H1 (cell line): ENCODE results near the gene ELMO1. TPM values are rescaled to one million over a fixed set of nuclear protein-coding genes. Genes with fewer than 3 reads are reported as not detected.

Experiments
- CTCF ChIA-PET: fragments of 300-600 bp; sonication (Branson Sonifier 250); formaldehyde crosslinking; loops from one replicate; lab custom pipeline; 2021; ENCODE audit not compliant: partially characterized antibody; lab: Charles Lee
- POLR2A ChIA-PET: fragments of 300-600 bp; sonication (Branson Sonifier 250); formaldehyde crosslinking; loops from one replicate; lab custom pipeline; 2021; ENCODE audit warnings: inconsistent platforms; ENCODE audit not compliant: partially characterized antibody; lab: Charles Lee
- DNase-seq, 2 experiments: peaks; one replicate each; pipeline versions ENCODE4 v3.0.0 to v3.0.0-alpha.2; 2010 to 2022; ENCODE audit warnings: low spot score in 2 of 2, low read depth in 1 of 2, mixed read lengths in 1 of 2
- FAIRE-seq: peaks from 2 replicates; lab custom pipeline; 2011; peaks lifted over from hg19 to GRCh38; lab: Jason Lieb, UNC
- H2AFZ ChIP-seq: 2 replicates; pipeline ENCODE4 v1.8.1; 2012; ENCODE audit warnings: low read length, inconsistent platforms
- H2AK5ac ChIP-seq: 2 replicates; pipeline ENCODE4 v1.6.1; 2013; ENCODE audit warnings: low read depth, low read length
- H2BK120ac ChIP-seq: replicated peaks from 2 replicates; pipeline ENCODE3; 2013; ENCODE audit warnings: low read depth, low read length, inconsistent platforms
- H2BK12ac ChIP-seq: 2 replicates; pipeline ENCODE4 v1.6.1; 2013; ENCODE audit warnings: low read depth, low read length
- H2BK15ac ChIP-seq: 2 replicates; pipeline ENCODE4 v1.6.1; 2013; ENCODE audit warnings: low read length
- H2BK20ac ChIP-seq: 2 replicates; pipeline ENCODE4 v1.6.1; 2013; ENCODE audit warnings: low read length
- H2BK5ac ChIP-seq: 2 replicates; pipeline ENCODE4 v1.6.1; 2013; ENCODE audit warnings: low read depth, low read length
- H3K14ac ChIP-seq: 2 replicates; pipeline ENCODE4 v1.6.1; 2013; ENCODE audit warnings: inconsistent platforms; ENCODE audit not compliant: insufficient read length
- H3K18ac ChIP-seq: 2 replicates; pipeline ENCODE4 v1.6.1; 2013; ENCODE audit warnings: low read length; ENCODE audit errors: extremely low read depth
- H3K23ac ChIP-seq: 2 replicates; pipeline ENCODE4 v1.6.1; 2013; ENCODE audit warnings: inconsistent platforms; ENCODE audit not compliant: insufficient read length
- H3K23me2 ChIP-seq: 2 replicates; pipeline ENCODE4 v1.6.1; 2013; ENCODE audit warnings: low read depth, low read length
- H3K27ac ChIP-seq: 2 replicates; pipeline ENCODE4 v1.6.1; 2011; ENCODE audit warnings: low read depth, low read length, inconsistent platforms
- H3K27me3 ChIP-seq, 4 experiments: replicated peaks in 1 of 4; 1 replicate in 1 of 4; 2 replicates in 3 of 4; pipeline versions ENCODE4 v1.6.1 to v1.8.1; 2011 to 2013; ENCODE audit warnings: low read length in 3 of 4, mild to moderate bottlenecking in 3 of 4, inconsistent platforms in 2 of 4, mixed read lengths in 2 of 4, moderate library complexity in 1 of 4; ENCODE audit not compliant: control insufficient read depth in 3 of 4, insufficient read depth in 3 of 4; ENCODE audit errors: extremely low read depth in 1 of 4
- H3K36me3 ChIP-seq, 4 experiments: 2 replicates each; pipeline versions ENCODE4 v1.6.1 to v1.8.1; 2011 to 2013; ENCODE audit warnings: mild to moderate bottlenecking in 4 of 4, low read length in 3 of 4, moderate library complexity in 2 of 4, control low read depth in 1 of 4, inconsistent platforms in 1 of 4; ENCODE audit not compliant: insufficient read depth in 4 of 4, control insufficient read depth in 2 of 4
- H3K4ac ChIP-seq: replicated peaks from 2 replicates; pipeline ENCODE3; 2013; ENCODE audit warnings: low read length, low read depth, mixed read lengths, inconsistent platforms; ENCODE audit not compliant: insufficient read length
- H3K4me1 ChIP-seq, 4 experiments: replicated peaks in 1 of 4; 1 replicate in 1 of 4; 2 replicates in 3 of 4; pipeline versions ENCODE4 v1.6.1 to v1.8.1; 2011 to 2013; ENCODE audit warnings: low read length in 3 of 4, inconsistent platforms in 2 of 4, mixed read lengths in 1 of 4; ENCODE audit not compliant: insufficient read depth in 4 of 4, control insufficient read depth in 3 of 4
- H3K4me2 ChIP-seq, 2 experiments: 2 replicates each; pipeline versions ENCODE4 v1.6.1 to v1.8.1; 2011 to 2013; ENCODE audit warnings: low read depth in 2 of 2, low read length in 2 of 2, control low read depth in 1 of 2, inconsistent platforms in 1 of 2, mild to moderate bottlenecking in 1 of 2; ENCODE audit not compliant: insufficient read depth in 1 of 2
- H3K4me3 ChIP-seq, 4 experiments: fragments of 200-600, 300-600 bp in 1 of 4; sonication (generic), shearing (Covaris generic), sonication (Bioruptor Twin) in 1 of 4; 2 replicates each; pipeline versions ENCODE4 v1.5.1 to v1.8.1; 2011 to 2016; ENCODE audit warnings: low read length in 4 of 4, low read depth in 3 of 4, control low read depth in 2 of 4, inconsistent platforms in 2 of 4, mild to moderate bottlenecking in 2 of 4, mixed read lengths in 1 of 4, moderate library complexity in 1 of 4; ENCODE audit not compliant: insufficient read depth in 2 of 4; ENCODE audit errors: extremely low read depth in 1 of 4
- H3K56ac ChIP-seq: replicated peaks from 2 replicates; pipeline ENCODE3; 2013; ENCODE audit warnings: low read depth, mild to moderate bottlenecking, mixed read lengths, low read length, inconsistent platforms; ENCODE audit not compliant: insufficient read length
- H3K79me1 ChIP-seq: 2 replicates; pipeline ENCODE4 v1.6.1; 2013; ENCODE audit warnings: low read depth, low read length, control low read depth
- H3K79me2 ChIP-seq, 2 experiments: 2 replicates each; pipeline versions ENCODE4 v1.6.1 to v1.8.1; 2012 to 2013; ENCODE audit warnings: low read length in 2 of 2, mild to moderate bottlenecking in 2 of 2, inconsistent platforms in 1 of 2; ENCODE audit not compliant: insufficient read depth in 2 of 2, control insufficient read depth in 1 of 2
- H3K9ac ChIP-seq, 4 experiments: replicated peaks in 1 of 4; 1 replicate in 1 of 4; 2 replicates in 3 of 4; pipeline versions ENCODE4 v1.6.1 to v1.8.1; 2011 to 2013; ENCODE audit warnings: low read depth in 3 of 4, low read length in 3 of 4, control low read depth in 2 of 4, mild to moderate bottlenecking in 2 of 4, moderate library complexity in 2 of 4, inconsistent platforms in 1 of 4; ENCODE audit errors: extremely low read depth in 1 of 4
- H3K9me3 ChIP-seq, 2 experiments: 2 replicates each; pipeline versions ENCODE4 v1.6.1 to v1.8.1; 2012 to 2013; ENCODE audit warnings: mild to moderate bottlenecking in 2 of 2, moderate library complexity in 2 of 2, control low read depth in 1 of 2, inconsistent platforms in 1 of 2, low read depth in 1 of 2, low read length in 1 of 2, mixed read lengths in 1 of 2; ENCODE audit not compliant: insufficient read depth in 2 of 2
- H4K20me1 ChIP-seq, 2 experiments: replicated peaks in 1 of 2; 2 replicates each; pipeline versions ENCODE3 to v1.8.1; 2011 to 2013; ENCODE audit warnings: inconsistent platforms in 2 of 2, low read length in 2 of 2, mild to moderate bottlenecking in 1 of 2; ENCODE audit not compliant: insufficient read depth in 2 of 2, control insufficient read depth in 1 of 2
- H4K5ac ChIP-seq: 2 replicates; pipeline ENCODE4 v1.6.1; 2013; ENCODE audit warnings: low read length, low read depth, mixed read lengths, inconsistent platforms; ENCODE audit not compliant: insufficient read length
- H4K8ac ChIP-seq: 2 replicates; pipeline ENCODE4 v1.8.0; 2013; ENCODE audit warnings: mild to moderate bottlenecking, moderate library complexity, low read length, inconsistent platforms; ENCODE audit not compliant: insufficient read depth; ENCODE audit errors: extremely low read depth
- H4K91ac ChIP-seq: replicated peaks from 2 replicates; pipeline ENCODE3; 2013; ENCODE audit warnings: low read length, mixed read lengths, inconsistent platforms; ENCODE audit not compliant: insufficient read length
- CBX5 ChIP-seq: fragments of 300-800, 300-1000 bp; sonication (generic); IDR thresholded peaks from 2 replicates; pipeline ENCODE4 v1.7.1; 2016; ENCODE audit warnings: antibody characterized with exemption, low read length, low read depth
- NRF1 ChIP-seq: IDR thresholded peaks from 2 replicates; pipeline ENCODE4 v1.6.1; 2011; ENCODE audit warnings: mild to moderate bottlenecking, low read depth, low read length, improper control_type of control experiment
- POU5F1 ChIP-seq: IDR thresholded peaks from 2 replicates; pipeline ENCODE4 v1.6.1; 2011; ENCODE audit warnings: low read depth, mild to moderate bottlenecking, low read length, moderate library complexity
- SP4 ChIP-seq: IDR thresholded peaks from 2 replicates; pipeline ENCODE4 v1.6.1; 2012; ENCODE audit warnings: low read length, inconsistent platforms
- WGBS, 2 experiments: shearing (Covaris generic) in 1 of 2; methylation state at CpG; one replicate each; pipeline versions ENCODE4 v1.1.6 to v1.1.7; 2013 to 2015; ENCODE audit warnings: low lambda C conversion rate in 2 of 2, mixed read lengths in 2 of 2, inconsistent platforms in 1 of 2, low coverage in 1 of 2, missing lambda C conversion rate in 1 of 2; ENCODE audit not compliant: insufficient replicate concordance in 2 of 2, insufficient coverage in 1 of 2, insufficient read length in 1 of 2; ENCODE audit errors: extremely low coverage in 1 of 2, missing lambda C conversion rate in 1 of 2; 5-methylcytosine and 5-hydroxymethylcytosine counted together
- polyA plus RNA-seq, 7 experiments: library from polyadenylated mRNA; depleted of rRNA in 3 of 7; stranded (reverse) in 5 of 7; unstranded in 2 of 7; fragments of >200 nt in 5 of 7; fragments of 200-250 nt in 2 of 7; gene quantifications; 1 replicate in 5 of 7; 2 replicates in 1 of 7; 4 replicates in 1 of 7; pipeline versions ENCODE4 v1.2.1 to v1.2.3, GENCODE V29; 2011 to 2013; ENCODE audit warnings: missing spikeins in 2 of 7, mixed read lengths in 2 of 7
- total RNA-seq: library from RNA; stranded (reverse); fragmentation: NEBNext Ultra II Directional; extraction: Animal tissue kit (Norgen Biotek cat#: 25700); gene quantifications from 2 replicates; pipeline ENCODE4 v1.2.1, GENCODE V29; 2021

The ELMO1 gene
- total and polyA plus RNA-seq, 2 of the 8 experiments (the other 6 are each of a cell fraction or from before 2014, with no cell fraction given): 18.4 to 21.0 TPM

GRCh38 chr7:37282927-37283326 lies 165.7 kb downstream of the ELMO1 start:
- Histone ChIP-seq H3K4me2 (no peak overlapping the region), H3K56ac (no peak overlapping the region), H4K91ac (no peak overlapping the region), H3K9me3 (no peaks in the 10 kb centered on the region), H3K23ac (no peak overlapping the region), H3K14ac (no peak overlapping the region), H2AK5ac (no peak overlapping the region), H3K79me1 (no peaks in the 10 kb centered on the region), H2AFZ (no peak overlapping the region), H4K5ac (no peak overlapping the region), H3K4me1 (peaks cover 0 to 16% (median 3%) of the 10 kb centered on the region in 4 experiments; a peak in 5 of 7 replicates), H2BK15ac (no peak overlapping the region), H4K20me1 (no peaks in the 10 kb centered on the region), H3K36me3 (no peaks in the 10 kb centered on the region), H2BK20ac (no peak overlapping the region), H3K27ac (no peak overlapping the region), H3K4ac (no peak overlapping the region), H3K18ac (no peak overlapping the region), H2BK120ac (no peak overlapping the region), H2BK12ac (no peak overlapping the region), H2BK5ac (no peak overlapping the region), H3K79me2 (peaks cover 0 to 2% of the 10 kb centered on the region in 2 experiments; a peak in 1 of 4 replicates), H3K23me2 (no peaks in the 10 kb centered on the region; the same call in 1 of the 2 replicates), H3K4me3 (no peak overlapping the region), H3K9ac (no peak overlapping the region), H3K27me3 (no peaks in the 10 kb centered on the region), H4K8ac (no peak overlapping the region)
- no peak for FAIRE-seq
- CTCF ChIA-PET: interaction anchor here (0.8 to 4.1 kb wide), 12 partner anchors 13 to 225 kb away, joined by 3 to 31 read pairs (median 8); no protein-coding TSS in a partner anchor
- POLR2A ChIA-PET: no interaction called here
- DNase-seq: no peak
- WGBS, 2 experiments: 79% methylated on average over 3 of the region's 3 CpGs; no CpG with 5 or more reads in 1 of the 2 experiments
- TF ChIP-seq NRF1 (no peak), POU5F1 (no peak), CBX5 (no peak), SP4 (no peak)
